Right lobe of liver (tissue), 6 donors: Measurements from ENCODE around the gene ZNF385A. TPM values are rescaled to one million over a fixed set of nuclear protein-coding genes. Genes with fewer than 3 reads are reported as not detected.

Source experiments
- ATAC-seq, 4 donors: fragments of 200-7000 bp; cut with Tn5 transposase; one replicate each; pipeline ENCODE4 v1.9.1; 2020; ENCODE audit warnings: mild to moderate bottlenecking in 4 of 4, moderate library complexity in 4 of 4
- DNase-seq, 3 donors: peaks; one replicate each; pipeline ENCODE4 v3.0.0-alpha.2; 2020
- H3K27ac ChIP-seq, 3 donors: fragments of 200-600 bp; one replicate each; pipeline ENCODE4 v1.8.0; 2022
- H3K27me3 ChIP-seq, 2 donors: fragments of 200-600 bp; one replicate each; pipeline ENCODE4 v1.8.0; 2022
- H3K36me3 ChIP-seq, 4 donors: fragments of 200-600 bp; sonication (generic) in 1 of 4; one replicate each; pipeline versions ENCODE4 v1.5.1 to v1.8.0; 2017 to 2022; ENCODE audit warnings: control low read depth in 1 of 4
- H3K4me1 ChIP-seq, 4 donors: fragments of 200-600 bp; sonication (generic) in 1 of 4; one replicate each; pipeline versions ENCODE4 v1.5.1 to v1.8.0; 2017 to 2022; ENCODE audit warnings: control low read depth in 1 of 4
- H3K4me3 ChIP-seq, 3 donors: fragments of 200-600 bp; one replicate each; pipeline ENCODE4 v1.8.0; 2022
- H3K9me3 ChIP-seq, 4 donors: fragments of 200-600 bp; sonication (generic) in 1 of 4; one replicate each; pipeline versions ENCODE4 v1.5.1 to v1.8.0; 2017 to 2022; ENCODE audit warnings: control low read depth in 1 of 4
- POLR2A ChIP-seq: fragments of 450-650 bp; IDR thresholded peaks from one replicate; pipeline ENCODE4 v1.6.1; 2017; ENCODE audit warnings: antibody characterized with exemption, mild to moderate bottlenecking
- WGBS: methylation state at CpG from one replicate; pipeline ENCODE4 v1.1.6; 2018; ENCODE audit warnings: low coverage, low lambda C conversion rate; ENCODE audit not compliant: insufficient coverage; ENCODE audit errors: missing lambda C conversion rate; 5-methylcytosine and 5-hydroxymethylcytosine counted together
- intact Hi-C, 2 donors: fragments of 100-400 bp; cut with DNase I; formaldehyde crosslinking; loops; one replicate each; pipeline versions ENCODE4 v1.11.2 to v1.14.1; 2022
- total RNA-seq, 6 experiments: library from RNA; depleted of rRNA in 2 of 6; stranded (reverse); fragments of >200 nt in 2 of 6; fragmentation: NEBNext Ultra II Directional in 3 of 6; extraction: Animal tissue kit (Norgen Biotek cat#: 25700) in 3 of 6; gene quantifications; one replicate each; pipeline versions ENCODE4 v1.1.0 to v1.2.4, GENCODE V29; 2016 to 2023
- TF ChIP-seq, protein P1 (sequence below), 4 donors: fragments of 200-600 bp in 3 of 4; fragments of 450-650 bp in 1 of 4; IDR thresholded peaks; one replicate each; pipeline versions ENCODE4 v1.5.1 to v1.8.0; 2016 to 2022; ENCODE audit warnings: antibody characterized with exemption in 4 of 4, mild to moderate bottlenecking in 2 of 4
- donor health status: DM: no; HTN: yes; CAD: no.
- donor health status: DM: no; HTN: no; CAD: no.
- donor health status: DM: no; HTN: no; CAD: no.
- donor health status: DM: no; HTN: yes; CAD: no.
- donor health status: DM: no; HTN: yes; CAD: no.

The ZNF385A gene
- total RNA-seq, 6 experiments from 2014 or later: 2.4 to 9.3 (median 3.7) TPM

DNA sequence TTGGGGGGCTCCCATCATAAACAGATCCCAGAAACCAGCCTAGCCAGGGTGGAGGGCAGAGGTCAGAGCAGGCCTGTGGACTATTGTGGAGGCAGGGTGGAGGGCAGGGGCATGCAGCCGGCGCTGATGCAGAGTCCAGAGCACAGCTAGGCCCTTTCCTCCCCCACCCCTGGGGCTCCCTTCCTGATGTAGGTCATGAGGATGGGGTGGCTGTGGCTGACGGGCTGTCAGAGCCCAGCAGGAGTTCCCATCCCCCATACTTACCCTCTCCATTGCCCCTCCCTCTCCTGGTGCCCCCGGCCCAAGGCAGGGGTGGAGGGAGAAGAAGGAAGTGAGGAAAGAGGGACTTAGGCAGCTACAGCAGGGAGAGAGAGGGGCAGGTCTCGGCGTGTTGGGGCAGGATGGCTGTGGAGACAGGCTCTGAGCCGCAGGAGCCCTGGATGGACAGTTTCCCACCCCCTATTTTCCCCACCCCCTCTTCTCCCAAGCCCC lies 5.7 kb upstream of the ZNF385A start:
- no peaks in the 10 kb centered on the region for H3K4me1 ChIP-seq
- intact Hi-C loops: loop anchor here in 1 of 2 donors (5.0 kb wide), 1 partner anchor 52 kb away; no protein-coding TSS in a partner anchor
- peaks cover 0 to 10% (median 5%) of the 10 kb centered on the region in 4 donors for H3K36me3 ChIP-seq
- no peaks in the 10 kb centered on the region for H3K9me3 ChIP-seq
- TF ChIP-seq POLR2A: no peak
- TF ChIP-seq, protein P1, sequence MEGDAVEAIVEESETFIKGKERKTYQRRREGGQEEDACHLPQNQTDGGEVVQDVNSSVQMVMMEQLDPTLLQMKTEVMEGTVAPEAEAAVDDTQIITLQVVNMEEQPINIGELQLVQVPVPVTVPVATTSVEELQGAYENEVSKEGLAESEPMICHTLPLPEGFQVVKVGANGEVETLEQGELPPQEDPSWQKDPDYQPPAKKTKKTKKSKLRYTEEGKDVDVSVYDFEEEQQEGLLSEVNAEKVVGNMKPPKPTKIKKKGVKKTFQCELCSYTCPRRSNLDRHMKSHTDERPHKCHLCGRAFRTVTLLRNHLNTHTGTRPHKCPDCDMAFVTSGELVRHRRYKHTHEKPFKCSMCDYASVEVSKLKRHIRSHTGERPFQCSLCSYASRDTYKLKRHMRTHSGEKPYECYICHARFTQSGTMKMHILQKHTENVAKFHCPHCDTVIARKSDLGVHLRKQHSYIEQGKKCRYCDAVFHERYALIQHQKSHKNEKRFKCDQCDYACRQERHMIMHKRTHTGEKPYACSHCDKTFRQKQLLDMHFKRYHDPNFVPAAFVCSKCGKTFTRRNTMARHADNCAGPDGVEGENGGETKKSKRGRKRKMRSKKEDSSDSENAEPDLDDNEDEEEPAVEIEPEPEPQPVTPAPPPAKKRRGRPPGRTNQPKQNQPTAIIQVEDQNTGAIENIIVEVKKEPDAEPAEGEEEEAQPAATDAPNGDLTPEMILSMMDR (IDR thresholded peaks at IDR 0.05): no peak
- 60% methylated on average over 1 of the region's 7 CpGs for WGBS
- ATAC-seq (peak; percentile 4 to 17 (median 8)), DNase-seq (no peak)
- H3K27me3 ChIP-seq: no peaks in the 10 kb centered on the region
- H3K27ac ChIP-seq: no peak overlapping the region
- no peak overlapping the region for H3K4me3 ChIP-seq

DNA sequence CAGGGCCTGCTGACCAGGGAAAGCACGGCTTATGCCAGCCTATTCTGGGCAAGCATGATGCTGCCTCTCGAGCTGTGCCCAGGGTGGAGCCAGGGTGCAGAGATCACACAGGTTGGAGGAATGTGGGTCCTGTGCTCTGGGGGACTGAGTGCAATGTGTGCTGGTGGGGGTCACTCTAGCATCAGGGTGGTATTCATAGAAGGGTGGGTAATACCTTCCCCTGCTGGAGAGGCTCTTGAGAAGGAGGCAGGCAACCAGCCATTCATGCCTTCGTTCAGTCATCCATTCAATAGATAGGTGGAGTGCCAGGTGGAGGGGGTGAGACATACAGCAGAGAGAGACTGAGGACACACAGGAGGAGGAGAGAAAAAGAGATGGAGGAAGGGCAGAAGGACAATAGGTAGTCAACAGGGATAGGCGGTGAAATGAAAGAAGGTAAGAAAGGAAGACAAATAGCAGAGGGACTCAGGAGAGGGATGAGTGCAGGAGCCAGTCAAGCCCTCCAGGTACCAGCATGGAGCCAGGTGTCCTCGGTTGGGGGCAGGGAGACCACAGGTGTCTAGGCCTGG lies 5.2 kb upstream of the ZNF385A start:
- H3K4me1 ChIP-seq: no peaks in the 10 kb centered on the region
- intact Hi-C loops: loop anchor here in 1 of 2 donors (5.0 kb wide), 1 partner anchor 53 kb away; no protein-coding TSS in a partner anchor
- TF ChIP-seq, protein P1 (IDR thresholded peaks at IDR 0.05): no peak
- no peak for TF ChIP-seq POLR2A
- H3K27ac ChIP-seq: no peak overlapping the region
- no peak for ATAC-seq
- 73% methylated on average over 5 of the region's 5 CpGs for WGBS
- no peak for DNase-seq
- H3K27me3 ChIP-seq: no peaks in the 10 kb centered on the region
- H3K9me3 ChIP-seq: no peaks in the 10 kb centered on the region
- H3K4me3 ChIP-seq: no peak overlapping the region
- peaks cover 0 to 4% (median 2%) of the 10 kb centered on the region in 4 donors for H3K36me3 ChIP-seq

DNA sequence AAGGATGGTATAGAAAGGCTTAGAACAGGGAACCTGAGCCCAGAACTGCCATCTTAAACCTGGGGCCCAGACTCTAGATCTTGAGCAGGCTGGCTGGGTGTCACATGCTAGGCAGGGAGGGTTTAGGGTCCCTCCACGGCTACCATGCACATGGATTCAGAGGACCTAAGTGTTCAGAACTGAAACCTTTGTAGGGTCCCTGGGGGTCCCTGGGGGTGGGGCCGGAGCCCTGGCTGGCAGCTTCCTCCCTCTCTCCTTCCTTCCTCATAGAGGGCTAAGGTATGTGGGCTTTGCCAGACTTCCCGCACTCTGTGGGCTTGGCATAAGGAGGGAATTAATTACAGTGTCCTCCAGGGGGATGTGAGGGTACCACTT lies 4.6 kb upstream of the ZNF385A start:
- DNase-seq: no peak
- ATAC-seq: no peak
- WGBS: no CpG with 5 or more reads among the region's 3 CpGs

DNA sequence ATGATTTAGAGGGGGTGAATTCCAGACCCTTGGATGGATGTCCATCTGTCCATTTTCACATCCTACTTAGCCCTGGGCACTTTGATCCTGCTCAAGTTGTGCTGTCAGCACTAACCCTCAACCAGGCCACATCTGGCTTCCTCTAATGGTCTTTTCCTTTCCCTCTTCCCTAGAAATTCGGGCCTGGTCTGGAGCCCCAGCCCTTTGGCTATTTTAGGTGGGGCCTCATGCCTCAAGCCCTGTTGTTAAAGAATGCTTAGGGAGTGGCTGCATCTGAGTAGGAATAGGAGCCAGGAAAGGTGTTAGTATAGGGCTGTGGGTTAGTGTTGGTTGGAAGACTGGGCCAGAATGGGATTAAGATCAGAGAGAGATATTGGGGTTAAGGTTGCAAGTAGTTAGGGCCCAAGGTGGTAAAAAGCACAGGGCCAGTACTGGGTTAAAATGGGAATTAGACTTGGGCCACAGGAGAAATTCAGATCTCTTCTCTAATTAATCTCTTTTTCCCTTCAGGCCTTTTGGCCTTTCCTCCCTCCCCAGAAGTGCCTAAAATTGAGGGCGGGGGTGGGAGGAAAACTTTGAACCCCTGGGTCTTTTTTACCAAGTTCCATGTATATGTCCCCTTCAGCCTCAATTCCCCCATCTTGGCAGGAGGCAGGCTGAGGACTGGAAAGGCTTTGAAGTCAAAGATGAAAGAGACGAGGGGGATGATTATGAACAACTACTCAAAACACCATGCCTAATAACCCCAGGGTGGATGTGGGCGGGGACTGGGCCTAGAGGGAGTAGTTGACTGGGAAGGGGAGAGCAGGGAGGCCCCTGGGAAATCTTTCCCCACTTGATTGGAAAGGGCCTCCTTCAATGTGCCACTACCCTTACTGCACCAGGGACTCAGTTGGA lies 4.0 kb upstream of the ZNF385A start:
- TF ChIP-seq POLR2A: no peak
- TF ChIP-seq, protein P1 (IDR thresholded peaks at IDR 0.05): no peak
- no peaks in the 10 kb centered on the region for H3K27me3 ChIP-seq
- DNase-seq (no peak), ATAC-seq (no peak)
- H3K36me3 ChIP-seq: peaks cover 0 to 3% (median under 1%) of the 10 kb centered on the region in 4 donors
- H3K27ac ChIP-seq: no peak overlapping the region
- 79% methylated on average over 3 of the region's 4 CpGs for WGBS
- H3K9me3 ChIP-seq: no peaks in the 10 kb centered on the region
- H3K4me1 ChIP-seq: no peaks in the 10 kb centered on the region
- intact Hi-C loops: no loop called here
- no peak overlapping the region for H3K4me3 ChIP-seq

More for the DNA sequence above, 4.6 kb upstream of the ZNF385A start:
- H3K9me3 ChIP-seq: no peaks in the 10 kb centered on the region
- intact Hi-C loops: no loop called here
- H3K36me3 ChIP-seq: peaks cover 0 to 3% (median under 1%) of the 10 kb centered on the region in 4 donors
- no peaks in the 10 kb centered on the region for H3K27me3 ChIP-seq
- TF ChIP-seq, protein P1 (IDR thresholded peaks at IDR 0.05): no peak
- TF ChIP-seq POLR2A: no peak
- H3K4me1 ChIP-seq: no peaks in the 10 kb centered on the region
- H3K27ac ChIP-seq: no peak overlapping the region
- H3K4me3 ChIP-seq: no peak overlapping the region
